Brain microvascular endothelial cell (primary cell): ENCODE data around the gene BAAT.

Experiments
- DNase-seq: peaks from one replicate; pipeline ENCODE4 v3.0.0-alpha.2; 2020
- H3K27ac ChIP-seq: fragments of 250-450 bp; sonication (Bioruptor Pico); 2 replicates; pipeline ENCODE4 v1.5.1; 2020; ENCODE audit warnings: mild to moderate bottlenecking, moderate library complexity
- H3K27me3 ChIP-seq: fragments of 250-450 bp; sonication (Bioruptor Pico); replicated peaks from 2 replicates; pipeline ENCODE4 v1.5.1; 2020; ENCODE audit warnings: mild to moderate bottlenecking
- H3K36me3 ChIP-seq: fragments of 250-450 bp; sonication (Bioruptor Pico); replicated peaks from 2 replicates; pipeline ENCODE4 v1.5.1; 2020; ENCODE audit warnings: mild to moderate bottlenecking
- H3K4me3 ChIP-seq: 2 replicates; pipeline ENCODE4 v1.5.1; 2011; ENCODE audit warnings: low read depth, mild to moderate bottlenecking, control low read depth, low read length, moderate library complexity
- in situ Hi-C: cut with HindIII; loops from 2 replicates; pipeline ENCODE4 v1.10.0; 2017; ENCODE audit warnings: low sequenced_read_pairs, low pct_ligation_motif_present
- TF ChIP-seq, protein P1 (sequence below): IDR thresholded peaks from 2 replicates; pipeline ENCODE4 v1.5.1; 2011; ENCODE audit warnings: low read depth, mild to moderate bottlenecking, moderate library complexity, low read length, control low read depth, inconsistent platforms; ENCODE audit errors: missing control alignments

The BAAT gene

DNA sequence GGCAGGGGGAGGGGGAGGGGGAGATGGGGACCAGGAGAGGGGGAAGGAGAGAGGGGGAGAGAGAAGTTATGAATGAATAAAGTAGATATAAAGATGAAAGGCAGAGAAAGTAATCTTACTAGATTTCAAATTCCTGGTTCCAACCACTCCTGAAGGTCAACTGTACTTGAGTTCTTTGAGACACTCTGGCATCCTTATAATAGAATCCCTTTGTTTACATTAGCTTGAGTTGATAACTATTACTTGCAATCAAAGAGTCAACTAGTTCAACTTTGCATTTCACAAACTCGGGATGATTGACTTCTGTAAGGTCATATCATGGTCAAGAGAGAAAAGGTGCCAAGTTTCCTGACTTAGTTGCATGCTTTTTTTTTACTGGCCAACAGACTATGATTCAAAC is 42.2 kb downstream of the BAAT start:
- no peak overlapping the region for H3K4me3 ChIP-seq
- no peaks in the 10 kb centered on the region for H3K36me3 ChIP-seq
- H3K27me3 ChIP-seq: no peaks in the 10 kb centered on the region
- TF ChIP-seq, protein P1, sequence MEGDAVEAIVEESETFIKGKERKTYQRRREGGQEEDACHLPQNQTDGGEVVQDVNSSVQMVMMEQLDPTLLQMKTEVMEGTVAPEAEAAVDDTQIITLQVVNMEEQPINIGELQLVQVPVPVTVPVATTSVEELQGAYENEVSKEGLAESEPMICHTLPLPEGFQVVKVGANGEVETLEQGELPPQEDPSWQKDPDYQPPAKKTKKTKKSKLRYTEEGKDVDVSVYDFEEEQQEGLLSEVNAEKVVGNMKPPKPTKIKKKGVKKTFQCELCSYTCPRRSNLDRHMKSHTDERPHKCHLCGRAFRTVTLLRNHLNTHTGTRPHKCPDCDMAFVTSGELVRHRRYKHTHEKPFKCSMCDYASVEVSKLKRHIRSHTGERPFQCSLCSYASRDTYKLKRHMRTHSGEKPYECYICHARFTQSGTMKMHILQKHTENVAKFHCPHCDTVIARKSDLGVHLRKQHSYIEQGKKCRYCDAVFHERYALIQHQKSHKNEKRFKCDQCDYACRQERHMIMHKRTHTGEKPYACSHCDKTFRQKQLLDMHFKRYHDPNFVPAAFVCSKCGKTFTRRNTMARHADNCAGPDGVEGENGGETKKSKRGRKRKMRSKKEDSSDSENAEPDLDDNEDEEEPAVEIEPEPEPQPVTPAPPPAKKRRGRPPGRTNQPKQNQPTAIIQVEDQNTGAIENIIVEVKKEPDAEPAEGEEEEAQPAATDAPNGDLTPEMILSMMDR: no peak
- in situ Hi-C loops: no loop called here
- DNase-seq: no peak
- H3K27ac ChIP-seq: no peak overlapping the region

DNA sequence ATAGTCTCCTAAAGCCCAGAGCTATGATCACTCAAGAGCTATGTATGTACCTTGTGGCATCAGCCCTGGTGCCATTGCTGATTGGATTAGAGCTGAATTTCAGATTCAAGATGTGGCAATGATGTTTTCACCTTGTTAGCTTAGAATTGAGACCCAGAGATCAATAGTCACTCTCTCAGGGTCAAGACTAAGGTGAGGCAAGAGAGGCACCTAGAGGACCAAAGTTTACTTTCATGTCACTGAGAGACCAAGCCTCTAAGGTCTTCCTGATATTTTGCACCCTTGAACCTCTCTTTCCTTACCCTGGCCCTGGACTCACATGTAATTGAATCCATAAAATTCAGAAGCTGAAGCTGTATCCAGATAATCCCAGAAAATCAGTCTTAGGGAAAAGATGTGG is 42.8 kb downstream of the BAAT start:
- TF ChIP-seq, protein P1: no peak
- no peak overlapping the region for H3K4me3 ChIP-seq
- no peaks in the 10 kb centered on the region for H3K27me3 ChIP-seq
- DNase-seq: no peak
- in situ Hi-C loops: no loop called here
- no peak overlapping the region for H3K27ac ChIP-seq
- H3K36me3 ChIP-seq: no peaks in the 10 kb centered on the region

DNA sequence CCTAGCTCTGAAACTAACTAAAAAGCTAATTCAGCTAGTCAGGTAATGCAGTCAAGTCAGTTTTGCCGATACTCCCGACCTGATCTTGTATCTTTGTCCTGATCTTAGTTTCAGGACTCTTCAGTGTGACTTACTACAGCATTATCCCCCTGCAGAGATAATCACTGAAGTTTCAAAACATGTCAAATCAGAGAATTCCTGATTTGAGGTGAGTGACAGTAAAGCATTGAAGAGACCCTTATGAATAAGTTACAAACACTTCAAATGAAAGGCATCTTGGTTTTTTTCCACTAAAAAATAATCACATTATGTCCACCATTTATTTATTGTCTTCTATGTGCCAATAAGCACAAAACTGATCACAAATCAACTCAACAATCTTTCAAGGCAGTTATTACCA is 47.6 kb downstream of the BAAT start:
- H3K36me3 ChIP-seq: no peaks in the 10 kb centered on the region
- no peak for DNase-seq
- H3K27ac ChIP-seq: no peak overlapping the region
- no peak overlapping the region for H3K4me3 ChIP-seq
- in situ Hi-C loops: no loop called here
- H3K27me3 ChIP-seq: no peaks in the 10 kb centered on the region
- TF ChIP-seq, protein P1: no peak

DNA sequence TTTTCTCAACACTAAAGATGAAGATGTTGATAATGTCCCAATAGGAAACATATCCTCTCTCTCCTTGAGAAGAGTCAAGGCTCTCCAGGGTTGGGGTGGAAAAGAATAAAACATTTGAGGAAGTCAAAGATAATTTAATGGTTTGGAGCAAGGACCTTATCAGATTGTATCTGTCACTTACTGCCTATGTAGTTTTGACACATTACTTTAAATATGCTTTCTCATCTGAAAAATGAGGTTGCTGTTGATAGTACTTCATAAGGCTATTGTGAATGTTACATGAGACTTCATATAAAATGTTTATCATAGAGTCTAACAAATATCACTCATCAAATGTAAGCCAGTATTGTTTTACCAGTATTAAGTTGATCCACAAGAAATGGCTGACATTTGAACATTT is 48.7 kb downstream of the BAAT start:
- no peak for DNase-seq
- Histone ChIP-seq H3K4me3 (no peak overlapping the region), H3K27me3 (no peaks in the 10 kb centered on the region), H3K27ac (no peak overlapping the region), H3K36me3 (no peaks in the 10 kb centered on the region)
- TF ChIP-seq, protein P1: no peak
- in situ Hi-C loops: no loop called here

DNA sequence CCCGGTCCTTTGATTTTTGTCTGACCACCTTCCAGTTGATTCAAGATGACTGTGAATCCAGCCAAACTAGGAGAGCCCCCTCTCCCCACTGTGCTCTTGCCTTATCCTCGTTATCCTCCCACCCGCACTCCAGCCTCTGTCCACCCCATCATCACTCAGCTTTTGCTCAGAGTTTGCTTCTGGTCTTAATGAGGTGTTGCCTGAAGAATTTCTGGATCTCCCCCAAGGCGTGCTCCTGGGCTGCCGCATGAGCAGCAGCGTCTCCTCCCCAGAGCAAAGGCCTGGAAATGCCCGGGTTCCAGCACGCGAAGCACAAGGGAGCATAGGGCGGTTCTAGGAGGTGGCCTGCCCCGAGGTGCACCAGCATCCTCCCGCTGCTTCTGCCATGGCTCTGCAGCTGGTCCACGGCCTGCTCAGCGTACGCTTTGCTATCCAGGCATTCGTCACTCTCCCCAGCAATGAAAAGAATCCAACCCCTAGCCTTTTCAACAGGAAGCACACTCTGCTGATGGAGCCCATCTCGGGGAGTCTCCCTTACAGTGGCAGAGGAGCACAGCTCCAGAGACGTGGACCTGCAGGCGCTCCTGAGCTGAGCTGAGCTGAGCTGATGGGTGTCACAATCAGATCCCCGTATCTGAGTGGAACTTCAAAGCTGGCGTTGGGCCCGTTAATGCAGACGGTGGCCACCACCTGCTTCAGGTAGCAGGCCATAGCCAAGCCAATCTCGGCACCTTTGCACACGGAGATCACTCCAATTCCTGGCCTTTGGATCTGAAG is 50.7 kb downstream of the BAAT start:
- DNase-seq: no peak
- TF ChIP-seq, protein P1: no peak
- in situ Hi-C loops: no loop called here
- Histone ChIP-seq H3K27ac (no peak overlapping the region), H3K4me3 (no peak overlapping the region), H3K27me3 (no peaks in the 10 kb centered on the region), H3K36me3 (no peaks in the 10 kb centered on the region)

DNA sequence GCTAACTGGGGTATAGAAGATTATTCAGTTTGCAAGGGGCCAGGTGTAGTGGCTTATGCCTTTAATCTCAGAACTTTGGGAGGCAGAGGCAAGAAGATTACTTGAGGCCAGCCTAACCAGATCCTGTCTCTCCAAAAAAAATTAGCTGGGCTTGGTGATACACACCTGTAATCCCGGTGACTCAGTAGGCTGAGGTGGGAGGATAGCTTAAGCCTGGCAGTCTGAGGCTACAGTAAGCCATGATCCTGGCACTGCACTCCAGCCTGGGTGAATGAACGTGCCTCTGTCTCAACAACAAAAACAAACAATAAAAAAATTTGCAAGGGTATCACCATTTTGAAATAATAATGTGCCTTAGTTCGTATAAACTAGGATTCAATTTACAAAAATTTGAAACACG is 51.3 kb downstream of the BAAT start:
- TF ChIP-seq, protein P1: no peak
- no peak for DNase-seq
- H3K4me3 ChIP-seq: no peak overlapping the region
- no peaks in the 10 kb centered on the region for H3K36me3 ChIP-seq
- H3K27ac ChIP-seq: no peak overlapping the region
- in situ Hi-C loops: no loop called here
- no peaks in the 10 kb centered on the region for H3K27me3 ChIP-seq
